Ascending aorta (tissue), 2 donors: ENCODE results near the gene HMGCL. TPM values are rescaled to one million over a fixed set of nuclear protein-coding genes. Genes with fewer than 3 reads are reported as not detected.
"Not testable (repeated sequence)": the region's sequence is repeated elsewhere in the genome, so short reads cannot be mapped to it uniquely, and the experiment has no call there.

Experiments used
- DNase-seq, 2 donors: peaks; one replicate each; pipeline ENCODE4 v3.0.0-alpha.2; 2019; ENCODE audit warnings: low spot score in 2 of 2
- H3K27ac ChIP-seq, 2 donors: fragments of 200-600 bp; sonication (generic); one replicate each; pipeline ENCODE4 v1.5.1; 2016 to 2017; ENCODE audit warnings: mild to moderate bottlenecking in 1 of 2
- H3K27me3 ChIP-seq: fragments of 200-600 bp; sonication (generic); one replicate; pipeline ENCODE4 v1.5.1; 2017
- H3K36me3 ChIP-seq, 2 donors: fragments of 200-600 bp; sonication (generic); one replicate each; pipeline ENCODE4 v1.5.1; 2016
- H3K4me1 ChIP-seq, 2 donors: fragments of 200-600 bp; sonication (generic); one replicate each; pipeline ENCODE4 v1.5.1; 2016 to 2017; ENCODE audit warnings: mild to moderate bottlenecking in 1 of 2
- H3K4me3 ChIP-seq, 2 donors: fragments of 200-600 bp; sonication (generic); one replicate each; pipeline ENCODE4 v1.5.1; 2016 to 2017; ENCODE audit warnings: mild to moderate bottlenecking in 1 of 2
- H3K9me3 ChIP-seq, 2 donors: fragments of 200-600 bp; sonication (generic); one replicate each; pipeline ENCODE4 v1.5.1; 2016
- intact Hi-C: fragments of 100-400 bp; cut with DNase I; formaldehyde crosslinking; loops from one replicate; pipeline ENCODE4 v1.15.1; 2023
- total RNA-seq: library from RNA; depleted of rRNA; stranded (reverse); fragments of >200 nt; gene quantifications from one replicate; pipeline ENCODE4 v1.1.0, GENCODE V29; 2016
- TF ChIP-seq, protein P1 (sequence below), 3 experiments: fragments of 200-600 bp in 2 of 3; fragments of 450-650 bp in 1 of 3; sonication (generic) in 2 of 3; IDR thresholded peaks; one replicate each; pipeline ENCODE4 v1.5.1; 2016 to 2019; ENCODE audit warnings: antibody characterized with exemption in 3 of 3, mild to moderate bottlenecking in 1 of 3, moderate library complexity in 1 of 3

HMGCL gene
- total RNA-seq, 1 donor from 2014 or later: 7.3 TPM

GRCh38 chr1:23867542-23867894, 42.3 kb upstream of the HMGCL start:
- DNase-seq: peak in 1 of 2 donors; percentile 64
- Histone ChIP-seq H3K4me1 (peaks cover 0 to 15% of the 10 kb centered on the region in 2 donors), H3K27me3 (no peaks in the 10 kb centered on the region), H3K4me3 (peak overlapping the region; percentile 81 to 88), H3K36me3 (peaks cover 13 to 25% of the 10 kb centered on the region in 2 donors), H3K27ac (peak overlapping the region; percentile 63 to 82), H3K9me3 (no peaks in the 10 kb centered on the region)
- intact Hi-C loops: loop anchor here (2.0 to 10.0 kb wide), 4 partner anchors 43 to 155 kb away; partner anchors contain the start of genes CNR2, GALE and HMGCL
- TF ChIP-seq, protein P1, sequence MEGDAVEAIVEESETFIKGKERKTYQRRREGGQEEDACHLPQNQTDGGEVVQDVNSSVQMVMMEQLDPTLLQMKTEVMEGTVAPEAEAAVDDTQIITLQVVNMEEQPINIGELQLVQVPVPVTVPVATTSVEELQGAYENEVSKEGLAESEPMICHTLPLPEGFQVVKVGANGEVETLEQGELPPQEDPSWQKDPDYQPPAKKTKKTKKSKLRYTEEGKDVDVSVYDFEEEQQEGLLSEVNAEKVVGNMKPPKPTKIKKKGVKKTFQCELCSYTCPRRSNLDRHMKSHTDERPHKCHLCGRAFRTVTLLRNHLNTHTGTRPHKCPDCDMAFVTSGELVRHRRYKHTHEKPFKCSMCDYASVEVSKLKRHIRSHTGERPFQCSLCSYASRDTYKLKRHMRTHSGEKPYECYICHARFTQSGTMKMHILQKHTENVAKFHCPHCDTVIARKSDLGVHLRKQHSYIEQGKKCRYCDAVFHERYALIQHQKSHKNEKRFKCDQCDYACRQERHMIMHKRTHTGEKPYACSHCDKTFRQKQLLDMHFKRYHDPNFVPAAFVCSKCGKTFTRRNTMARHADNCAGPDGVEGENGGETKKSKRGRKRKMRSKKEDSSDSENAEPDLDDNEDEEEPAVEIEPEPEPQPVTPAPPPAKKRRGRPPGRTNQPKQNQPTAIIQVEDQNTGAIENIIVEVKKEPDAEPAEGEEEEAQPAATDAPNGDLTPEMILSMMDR (IDR thresholded peaks at IDR 0.05): no peak

DNA sequence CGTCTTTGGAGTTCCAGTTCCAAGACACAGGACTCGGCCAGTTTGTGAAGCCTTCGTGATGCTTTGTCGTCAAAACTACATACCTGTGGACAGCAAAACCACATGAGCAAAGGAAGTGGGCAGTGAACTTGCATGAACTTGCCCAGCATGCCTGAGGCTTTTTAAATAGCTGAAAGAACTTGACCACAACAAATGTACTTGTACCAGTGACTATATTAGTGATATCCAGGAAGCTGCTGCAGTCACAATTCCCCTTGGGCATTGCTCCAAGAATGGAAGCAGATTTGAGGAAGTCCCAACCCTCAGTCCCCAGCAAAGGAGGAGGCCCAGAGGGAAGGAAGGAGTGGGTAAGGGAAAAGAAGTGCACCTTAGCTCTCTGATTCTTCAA, 40.3 kb upstream of the HMGCL start:
- no peak overlapping the region for H3K27ac ChIP-seq
- peaks cover 24 to 36% of the 10 kb centered on the region in 2 donors for H3K36me3 ChIP-seq
- peaks cover 0 to 15% of the 10 kb centered on the region in 2 donors for H3K4me1 ChIP-seq
- intact Hi-C loops: loop anchor here (5.0 to 10.0 kb wide), 3 partner anchors 49 to 157 kb away; partner anchors contain the start of genes CNR2 and GALE
- no peaks in the 10 kb centered on the region for H3K27me3 ChIP-seq
- DNase-seq: no peak
- H3K4me3 ChIP-seq: no peak overlapping the region
- H3K9me3 ChIP-seq: no peaks in the 10 kb centered on the region
- TF ChIP-seq, protein P1 (IDR thresholded peaks at IDR 0.05): no peak

DNA sequence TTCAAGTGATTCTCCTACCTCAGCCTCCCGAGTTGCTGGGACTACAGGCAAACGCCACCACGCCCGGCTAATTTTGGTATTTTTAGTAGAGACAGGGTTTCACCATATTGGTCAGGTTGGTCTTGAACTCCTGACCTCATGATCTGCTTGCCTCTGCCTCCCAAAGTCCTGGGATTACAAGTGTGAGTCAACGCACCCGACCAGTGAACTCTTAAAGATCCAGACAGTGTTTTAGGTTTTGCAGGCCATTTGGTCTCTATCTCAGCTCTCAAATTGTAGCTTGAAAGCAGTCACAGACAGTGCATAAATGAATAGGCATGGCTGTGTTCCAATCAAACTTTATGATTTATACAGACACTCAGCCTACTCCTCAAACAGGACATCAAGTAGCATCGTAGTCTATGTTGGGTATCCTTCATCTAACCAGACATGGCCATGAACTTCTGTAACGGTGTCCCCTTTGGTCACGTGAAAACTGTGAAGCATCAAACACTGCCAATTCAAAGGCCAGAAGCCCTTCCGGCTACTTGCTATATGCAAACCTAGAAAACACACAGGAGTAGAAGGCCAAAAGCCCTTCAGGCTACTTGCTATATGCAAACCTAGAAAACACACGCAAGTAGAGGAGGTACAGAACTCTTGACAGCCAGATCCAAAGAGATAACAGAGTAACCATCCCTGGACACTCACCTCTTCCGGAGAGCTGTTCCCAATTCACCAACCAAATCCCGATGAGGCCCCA, 39.7 kb upstream of the HMGCL start:
- TF ChIP-seq, protein P1 (IDR thresholded peaks at IDR 0.05): no peak
- peaks cover 30 to 38% of the 10 kb centered on the region in 2 donors for H3K36me3 ChIP-seq
- intact Hi-C loops: loop anchor here (5.0 to 10.0 kb wide), 3 partner anchors 50 to 157 kb away; partner anchors contain the start of genes CNR2 and GALE

GRCh38 chr1:23862640-23863039, 37.4 kb upstream of the HMGCL start:
- Histone ChIP-seq H3K36me3 (peaks cover 51 to 61% of the 10 kb centered on the region in 2 donors), H3K27me3 (no peaks in the 10 kb centered on the region), H3K4me1 (peaks cover 0 to 11% of the 10 kb centered on the region in 2 donors), H3K9me3 (no peaks in the 10 kb centered on the region), H3K4me3 (no peak overlapping the region), H3K27ac (no peak overlapping the region)
- no peak for DNase-seq
- TF ChIP-seq, protein P1 (IDR thresholded peaks at IDR 0.05): no peak
- intact Hi-C loops: loop anchor here (10.0 kb wide), 1 partner anchor 52 kb away; the partner anchor contains the start of gene CNR2

More for the DNA sequence above, 39.7 kb upstream of the HMGCL start:
- no peaks in the 10 kb centered on the region for H3K27me3 ChIP-seq
- H3K4me1 ChIP-seq: peaks cover 0 to 15% of the 10 kb centered on the region in 2 donors
- H3K27ac ChIP-seq: no peak overlapping the region
- no peak overlapping the region for H3K4me3 ChIP-seq
- H3K9me3 ChIP-seq: no peaks in the 10 kb centered on the region
- no peak for DNase-seq

- Histone ChIP-seq H3K27ac (no peak overlapping the region), H3K4me3 (no peak overlapping the region), H3K9me3 (no peaks in the 10 kb centered on the region), H3K27me3 (no peaks in the 10 kb centered on the region), H3K4me1 (no peaks in the 10 kb centered on the region), H3K36me3 (peaks cover 26 to 39% of the 10 kb centered on the region in 2 donors)
- no peak for DNase-seq
- intact Hi-C loops: no loop called here
- TF ChIP-seq, protein P1 (IDR thresholded peaks at IDR 0.05): no peak
Observed at GRCh38 chr1:23854568-23854967, 29.3 kb upstream of the HMGCL start.

DNA sequence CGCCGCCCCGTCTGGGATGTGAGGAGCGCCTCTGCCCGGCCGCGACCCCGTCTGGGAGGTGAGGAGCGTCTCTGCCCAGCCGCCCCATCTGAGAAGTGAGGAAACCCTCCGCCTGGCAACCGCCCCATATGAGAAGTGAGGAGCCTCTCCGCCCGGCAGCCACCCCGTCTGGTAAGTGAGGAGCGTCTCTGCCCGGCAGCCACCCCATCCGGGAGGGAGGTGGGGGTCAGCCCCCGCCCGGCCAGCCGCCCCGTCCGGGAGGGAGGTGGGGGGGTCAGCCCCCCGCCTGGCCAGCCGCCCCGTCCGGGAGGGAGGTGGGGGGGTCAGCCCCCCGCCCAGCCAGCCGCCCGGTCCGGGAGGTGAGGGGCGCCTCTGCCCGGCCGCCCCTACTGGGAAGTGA, 27.9 kb upstream of the HMGCL start:
- H3K27me3 ChIP-seq, H3K4me1 ChIP-seq, H3K9me3 ChIP-seq, H3K27ac ChIP-seq, H3K4me3 ChIP-seq, intact Hi-C loops, DNase-seq: not testable (repeated sequence)
- peaks cover 17 to 26% of the 10 kb centered on the region in 2 donors for H3K36me3 ChIP-seq

DNA sequence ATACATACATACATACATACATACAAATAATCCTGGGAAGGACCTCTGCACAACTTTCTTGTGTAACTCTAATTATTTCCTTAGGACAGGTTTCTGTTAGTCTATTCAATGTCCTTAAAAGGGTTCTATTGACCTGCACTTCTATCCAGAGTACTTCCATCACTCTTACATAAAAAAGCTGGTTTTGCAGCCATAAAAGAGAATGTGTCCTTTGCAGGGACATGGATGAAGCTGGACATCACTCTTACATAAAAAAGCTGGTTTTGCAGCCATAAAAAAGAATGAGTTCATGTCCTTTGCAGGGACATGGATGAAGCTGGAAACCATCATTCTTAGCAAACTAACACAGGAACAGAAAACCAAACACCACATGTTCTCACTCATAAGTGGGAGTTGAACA, 26.2 kb upstream of the HMGCL start:
- H3K27me3 ChIP-seq, H3K9me3 ChIP-seq, H3K27ac ChIP-seq, DNase-seq, H3K4me1 ChIP-seq, H3K4me3 ChIP-seq, intact Hi-C loops: not testable (repeated sequence)
- peaks cover 23 to 27% of the 10 kb centered on the region in 2 donors for H3K36me3 ChIP-seq
